ENCODE data around the gene KRT83. TPM values are rescaled to one million over a fixed set of nuclear protein-coding genes. Genes with fewer than 3 reads are reported as not detected.

The KRT83 gene
- total and polyA plus RNA-seq, 2 of the 13 experiments (the other 11 are each of a cell fraction or from before 2014, with no cell fraction given) = not detected

- no peak for TF ChIP-seq RBM22 (optimal IDR thresholded peaks at IDR 0.05; ENCODE audit: low read length)
- no peak for TF ChIP-seq ZNF430 (CRISPR knock-in tag; IDR thresholded peaks at IDR 0.05)
- no peak for TF ChIP-seq KDM5A (IDR thresholded peaks at IDR 0.05; ENCODE audit: borderline replicate concordance, low read length)
- peak; percentile 15 for TF ChIP-seq YY1 (IDR thresholded peaks at IDR 0.05; ENCODE audit: insufficient read depth, insufficient replicate concordance, low read depth, low read length)
- TF ChIP-seq MEIS2 (CRISPR knock-in tag; IDR thresholded peaks at IDR 0.05) = 0 out of 2 replicates have a peak, but pooled peaks have one; percentile 27
- peak; percentile 84 for TF ChIP-seq CTCF (CRISPR knock-in tag; IDR thresholded peaks at IDR 0.05)
- TF ChIP-seq, protein P1, sequence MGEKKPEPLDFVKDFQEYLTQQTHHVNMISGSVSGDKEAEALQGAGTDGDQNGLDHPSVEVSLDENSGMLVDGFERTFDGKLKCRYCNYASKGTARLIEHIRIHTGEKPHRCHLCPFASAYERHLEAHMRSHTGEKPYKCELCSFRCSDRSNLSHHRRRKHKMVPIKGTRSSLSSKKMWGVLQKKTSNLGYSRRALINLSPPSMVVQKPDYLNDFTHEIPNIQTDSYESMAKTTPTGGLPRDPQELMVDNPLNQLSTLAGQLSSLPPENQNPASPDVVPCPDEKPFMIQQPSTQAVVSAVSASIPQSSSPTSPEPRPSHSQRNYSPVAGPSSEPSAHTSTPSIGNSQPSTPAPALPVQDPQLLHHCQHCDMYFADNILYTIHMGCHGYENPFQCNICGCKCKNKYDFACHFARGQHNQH (CRISPR knock-in tag; IDR thresholded peaks at IDR 0.05) = no peak
- peak; percentile 92 for TF ChIP-seq SMC3 (IDR thresholded peaks at IDR 0.05; ENCODE audit: low read length)
- peak; percentile 83 for TF ChIP-seq XRCC5 (optimal IDR thresholded peaks at IDR 0.05; ENCODE audit: low read length)
- TF ChIP-seq, protein P2, sequence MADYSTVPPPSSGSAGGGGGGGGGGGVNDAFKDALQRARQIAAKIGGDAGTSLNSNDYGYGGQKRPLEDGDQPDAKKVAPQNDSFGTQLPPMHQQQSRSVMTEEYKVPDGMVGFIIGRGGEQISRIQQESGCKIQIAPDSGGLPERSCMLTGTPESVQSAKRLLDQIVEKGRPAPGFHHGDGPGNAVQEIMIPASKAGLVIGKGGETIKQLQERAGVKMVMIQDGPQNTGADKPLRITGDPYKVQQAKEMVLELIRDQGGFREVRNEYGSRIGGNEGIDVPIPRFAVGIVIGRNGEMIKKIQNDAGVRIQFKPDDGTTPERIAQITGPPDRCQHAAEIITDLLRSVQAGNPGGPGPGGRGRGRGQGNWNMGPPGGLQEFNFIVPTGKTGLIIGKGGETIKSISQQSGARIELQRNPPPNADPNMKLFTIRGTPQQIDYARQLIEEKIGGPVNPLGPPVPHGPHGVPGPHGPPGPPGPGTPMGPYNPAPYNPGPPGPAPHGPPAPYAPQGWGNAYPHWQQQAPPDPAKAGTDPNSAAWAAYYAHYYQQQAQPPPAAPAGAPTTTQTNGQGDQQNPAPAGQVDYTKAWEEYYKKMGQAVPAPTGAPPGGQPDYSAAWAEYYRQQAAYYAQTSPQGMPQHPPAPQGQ (CRISPR knock-in tag; IDR thresholded peaks at IDR 0.05; ENCODE audit: borderline replicate concordance) = no peak
- 0 out of 2 replicates have a peak, but pooled peaks have one; percentile 20 for TF ChIP-seq ATF2 (CRISPR knock-in tag; IDR thresholded peaks at IDR 0.05)
- peak; percentile 37 for TF ChIP-seq TEAD3 (CRISPR knock-in tag; optimal IDR thresholded peaks at IDR 0.05; ENCODE audit: borderline replicate concordance)
- no peak for TF ChIP-seq TOPORS (CRISPR knock-in tag; IDR thresholded peaks at IDR 0.05)
- TF ChIP-seq TCF12 (IDR thresholded peaks at IDR 0.05) = no peak
- TF ChIP-seq TCF12 (CRISPR knock-in tag; IDR thresholded peaks at IDR 0.05) = no peak
- TF ChIP-seq NR2F6 (IDR thresholded peaks at IDR 0.05) = no peak
- TF ChIP-seq NR2F6 (CRISPR knock-in tag; IDR thresholded peaks at IDR 0.05) = peak; percentile 20; the same call in 1 of the 2 replicates
- TF ChIP-seq, protein P3, sequence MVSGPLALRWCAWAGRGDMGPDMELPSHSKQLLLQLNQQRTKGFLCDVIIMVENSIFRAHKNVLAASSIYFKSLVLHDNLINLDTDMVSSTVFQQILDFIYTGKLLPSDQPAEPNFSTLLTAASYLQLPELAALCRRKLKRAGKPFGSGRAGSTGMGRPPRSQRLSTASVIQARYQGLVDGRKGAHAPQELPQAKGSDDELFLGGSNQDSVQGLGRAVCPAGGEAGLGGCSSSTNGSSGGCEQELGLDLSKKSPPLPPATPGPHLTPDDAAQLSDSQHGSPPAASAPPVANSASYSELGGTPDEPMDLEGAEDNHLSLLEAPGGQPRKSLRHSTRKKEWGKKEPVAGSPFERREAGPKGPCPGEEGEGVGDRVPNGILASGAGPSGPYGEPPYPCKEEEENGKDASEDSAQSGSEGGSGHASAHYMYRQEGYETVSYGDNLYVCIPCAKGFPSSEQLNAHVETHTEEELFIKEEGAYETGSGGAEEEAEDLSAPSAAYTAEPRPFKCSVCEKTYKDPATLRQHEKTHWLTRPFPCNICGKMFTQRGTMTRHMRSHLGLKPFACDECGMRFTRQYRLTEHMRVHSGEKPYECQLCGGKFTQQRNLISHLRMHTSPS (CRISPR knock-in tag; IDR thresholded peaks at IDR 0.05; ENCODE audit: low read depth) = peak; percentile 57; the same call in 1 of the 2 replicates
- 0 out of 2 replicates have a peak, but pooled peaks have one; percentile 58 for TF ChIP-seq HNRNPL (IDR thresholded peaks at IDR 0.05; ENCODE audit: low read depth, low read length)
Observed at GRCh38 chr12:52327052-52327829, 6.0 kb upstream of the KRT83 start (continued).

Data from HepG2 (cell line).